K562 (cell line): ENCODE data around the gene PDLIM7. TPM values are rescaled to one million over a fixed set of nuclear protein-coding genes. Genes with fewer than 3 reads are reported as not detected.

Experiments
- BHLHE40 ChIP-seq: IDR thresholded peaks from 2 replicates; pipeline ENCODE4 v1.6.1; 2011; ENCODE audit warnings: low read length, improper control_type of control experiment
- GABPB1 ChIP-seq: sonication (generic); formaldehyde crosslinking; IDR thresholded peaks from 2 replicates; pipeline ENCODE4 v1.8.0; 2022; ENCODE audit warnings: mild to moderate bottlenecking, missing genetic modification reagents
- JUND ChIP-seq, 2 experiments: IDR thresholded peaks; 2 replicates in 1 of 2; 3 replicates in 1 of 2; pipeline ENCODE4 v1.6.1; 2011; ENCODE audit warnings: borderline replicate concordance in 2 of 2, low read depth in 2 of 2, low read length in 2 of 2, improper control_type of control experiment in 1 of 2, missing biosample characterization in 1 of 2, missing genetic modification characterization in 1 of 2, missing genetic modification reagents in 1 of 2
- KAT7 ChIP-seq: sonication (generic); formaldehyde crosslinking; IDR thresholded peaks from 2 replicates; pipeline ENCODE4 v1.8.0; 2022; ENCODE audit warnings: missing genetic modification reagents, mild to moderate bottlenecking, borderline replicate concordance
- LCOR ChIP-seq: sonication (generic); formaldehyde crosslinking; IDR thresholded peaks from 2 replicates; pipeline ENCODE4 v1.8.0; 2022; ENCODE audit warnings: mild to moderate bottlenecking, missing genetic modification reagents
- MTA3 ChIP-seq: fragments of 450-650 bp; formaldehyde crosslinking; IDR thresholded peaks from 2 replicates; pipeline ENCODE4 v1.6.1; 2017; ENCODE audit warnings: mild to moderate bottlenecking, borderline replicate concordance
- MYC ChIP-seq, 2 experiments: fragments of 250-450 bp in 1 of 2; sonication (Bioruptor Pico) in 1 of 2; IDR thresholded peaks; 2 replicates each; pipeline versions ENCODE4 v1.5.1 to v1.6.1; 2012 to 2021; ENCODE audit warnings: low read depth in 2 of 2, borderline replicate concordance in 1 of 2, improper control_type of control experiment in 1 of 2, low read length in 1 of 2, mild to moderate bottlenecking in 1 of 2, moderate library complexity in 1 of 2
- NR1H2 ChIP-seq: sonication (generic); formaldehyde crosslinking; IDR thresholded peaks from 2 replicates; pipeline ENCODE4 v1.4.0; 2020; ENCODE audit warnings: mild to moderate bottlenecking, missing genetic modification reagents
- SRSF3 ChIP-seq: fragments of 200-400 bp; formaldehyde crosslinking; IDR thresholded peaks from 2 replicates; pipeline ENCODE4 v1.6.1; 2016; ENCODE audit warnings: mild to moderate bottlenecking, low read length, moderate library complexity; ENCODE audit not compliant: insufficient read depth
- TOE1 ChIP-seq, 2 experiments: fragments of 450-650 bp in 1 of 2; sonication (generic) in 1 of 2; formaldehyde crosslinking in 1 of 2; IDR thresholded peaks; 2 replicates each; pipeline versions ENCODE4 v1.7.1 to v1.8.0; 2016 to 2022; ENCODE audit warnings: borderline replicate concordance in 2 of 2, mild to moderate bottlenecking in 2 of 2, antibody characterized with exemption in 1 of 2, inconsistent platforms in 1 of 2, low read depth in 1 of 2, missing genetic modification reagents in 1 of 2, moderate library complexity in 1 of 2
- TRIM24 ChIP-seq, 2 experiments: fragments of 450-650 bp; IDR thresholded peaks; 2 replicates each; pipeline ENCODE4 v1.6.1; 2016
- ZFP1 ChIP-seq: fragments of 450-650 bp; formaldehyde crosslinking; IDR thresholded peaks from 2 replicates; pipeline ENCODE4 v1.4.0; 2020; ENCODE audit warnings: mild to moderate bottlenecking, mixed read lengths
- ZNF395 ChIP-seq: fragments of 200-800 bp; sonication (Bioruptor generic); IDR thresholded peaks from 2 replicates; pipeline ENCODE4 v1.6.1; 2017; ENCODE audit warnings: missing genetic modification characterization, missing compliant biosample characterization
- ZNF445 ChIP-seq: fragments of 250-450 bp; sonication (Bioruptor Pico); IDR thresholded peaks from 2 replicates; pipeline ENCODE4 v1.4.0; 2020; ENCODE audit warnings: low read depth, mild to moderate bottlenecking, moderate library complexity
- ZNF561 ChIP-seq: fragments of 450-650 bp; formaldehyde crosslinking; conservative IDR thresholded peaks from 2 replicates; pipeline ENCODE4 v1.4.0; 2020; ENCODE audit warnings: mild to moderate bottlenecking, moderate library complexity
- polyA plus RNA-seq, 8 experiments: library from polyadenylated mRNA; depleted of rRNA in 4 of 8; stranded (reverse) in 5 of 8; unstranded in 3 of 8; fragments of >200 nt; fragmentation: Nextera tagmentation in 2 of 8; fragmentation: Illumina TruSeq in 1 of 8; extraction: Ambion mirVana in 2 of 8; extraction: Trizol in 1 of 8; gene quantifications; 2 replicates each; pipeline versions ENCODE4 v1.2.1 to v1.2.3, GENCODE V29; 2011 to 2014; ENCODE audit warnings: inconsistent platforms in 1 of 8, missing spikeins in 1 of 8
- total RNA-seq, 7 experiments: library from RNA; depleted of rRNA in 6 of 7; stranded (reverse); fragments of >200 nt in 6 of 7; fragmentation: Illumina TruSeq in 2 of 7; extraction: Trizol in 2 of 7; gene quantifications; 2 replicates each; pipeline versions ENCODE4 v1.2.1 to v1.2.3, GENCODE V29; 2011 to 2021; ENCODE audit warnings: low replicate concordance in 1 of 7
- TF ChIP-seq, protein P1 (sequence below), 3 experiments: IDR thresholded peaks in 2 of 3; conservative IDR thresholded peaks in 1 of 3; 2 replicates each; pipeline ENCODE4 v1.5.1; 2011 to 2012; ENCODE audit warnings: low read length in 3 of 3, mild to moderate bottlenecking in 3 of 3, control low read depth in 2 of 3, improper control_type of control experiment in 1 of 3, inconsistent platforms in 1 of 3, low read depth in 1 of 3, mixed read lengths in 1 of 3, moderate library complexity in 1 of 3; ENCODE audit not compliant: insufficient read depth in 2 of 3
- TF ChIP-seq, protein P2 (sequence below): fragments of 450-650 bp; IDR thresholded peaks from 2 replicates; pipeline ENCODE4 v1.6.1; 2018; ENCODE audit not compliant: partially characterized antibody
- TF ChIP-seq, protein P3 (sequence below): sonication (generic); formaldehyde crosslinking; IDR thresholded peaks from 2 replicates; pipeline ENCODE4 v1.9.0; 2022; ENCODE audit warnings: mild to moderate bottlenecking, missing genetic modification reagents

Gene PDLIM7
- total and polyA plus RNA-seq, 9 of the 15 experiments (the other 6 are each of a cell fraction or from before 2014, with no cell fraction given), result 2.1 to 124 (median 32.6) TPM

DNA sequence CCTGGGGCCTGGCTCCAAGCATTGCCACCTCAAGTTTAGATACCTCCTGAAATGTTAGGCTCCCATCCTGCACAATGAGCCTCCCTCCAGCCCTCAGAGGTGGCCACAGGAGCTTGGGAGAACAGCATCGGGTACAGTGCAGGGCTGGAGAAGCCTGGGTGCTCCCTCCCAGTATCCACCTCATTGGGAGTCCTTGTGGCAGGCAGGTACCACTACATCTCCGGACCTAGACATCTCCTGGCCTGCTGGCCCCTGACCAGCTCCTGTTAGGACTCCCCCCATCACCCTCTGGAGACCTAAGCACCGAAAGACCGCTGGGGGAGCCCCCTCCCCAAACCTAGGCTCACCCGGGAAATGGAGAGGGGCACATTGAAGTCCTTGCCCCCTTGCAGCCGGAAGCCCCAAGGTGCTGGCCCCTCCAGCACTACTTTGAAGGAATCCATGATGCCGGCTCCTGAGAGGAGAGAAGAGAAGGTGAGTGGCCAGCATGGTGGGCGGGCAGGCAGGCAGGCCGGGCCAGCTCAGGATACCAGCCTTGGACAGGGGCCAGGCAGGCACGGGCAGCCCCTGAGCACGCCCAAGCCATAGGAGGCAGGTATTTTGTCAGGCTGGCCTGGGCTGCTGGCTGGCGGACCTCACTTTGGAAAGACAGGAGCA lies 1.2 kb downstream of the PDLIM7 start (continued):
- TF ChIP-seq TOE1 (IDR thresholded peaks at IDR 0.05; ENCODE audit: borderline replicate concordance), result no peak
- TF ChIP-seq TOE1 (CRISPR knock-in tag; IDR thresholded peaks at IDR 0.05; ENCODE audit: borderline replicate concordance, low read depth), result no peak
- 0 out of 2 replicates have a peak, but pooled peaks have one; percentile 59 for TF ChIP-seq LCOR (CRISPR knock-in tag)
- TF ChIP-seq, protein P1, sequence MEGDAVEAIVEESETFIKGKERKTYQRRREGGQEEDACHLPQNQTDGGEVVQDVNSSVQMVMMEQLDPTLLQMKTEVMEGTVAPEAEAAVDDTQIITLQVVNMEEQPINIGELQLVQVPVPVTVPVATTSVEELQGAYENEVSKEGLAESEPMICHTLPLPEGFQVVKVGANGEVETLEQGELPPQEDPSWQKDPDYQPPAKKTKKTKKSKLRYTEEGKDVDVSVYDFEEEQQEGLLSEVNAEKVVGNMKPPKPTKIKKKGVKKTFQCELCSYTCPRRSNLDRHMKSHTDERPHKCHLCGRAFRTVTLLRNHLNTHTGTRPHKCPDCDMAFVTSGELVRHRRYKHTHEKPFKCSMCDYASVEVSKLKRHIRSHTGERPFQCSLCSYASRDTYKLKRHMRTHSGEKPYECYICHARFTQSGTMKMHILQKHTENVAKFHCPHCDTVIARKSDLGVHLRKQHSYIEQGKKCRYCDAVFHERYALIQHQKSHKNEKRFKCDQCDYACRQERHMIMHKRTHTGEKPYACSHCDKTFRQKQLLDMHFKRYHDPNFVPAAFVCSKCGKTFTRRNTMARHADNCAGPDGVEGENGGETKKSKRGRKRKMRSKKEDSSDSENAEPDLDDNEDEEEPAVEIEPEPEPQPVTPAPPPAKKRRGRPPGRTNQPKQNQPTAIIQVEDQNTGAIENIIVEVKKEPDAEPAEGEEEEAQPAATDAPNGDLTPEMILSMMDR (IDR thresholded peaks at IDR 0.05 in 2 of 3, conservative IDR thresholded peaks at IDR 0.05 in 1 of 3; ENCODE audit: insufficient read depth in 2 of 3, low read depth in 1 of 3, low read length in 3 of 3), result peak; percentile 35 to 52 (median 45); a peak in 5 of 6 replicates
- no peak for TF ChIP-seq JUND (IDR thresholded peaks at IDR 0.05; ENCODE audit: borderline replicate concordance, low read depth, low read length)
- no peak for TF ChIP-seq JUND (tag; IDR thresholded peaks at IDR 0.05; ENCODE audit: borderline replicate concordance, low read depth, low read length)
- TF ChIP-seq, protein P2, sequence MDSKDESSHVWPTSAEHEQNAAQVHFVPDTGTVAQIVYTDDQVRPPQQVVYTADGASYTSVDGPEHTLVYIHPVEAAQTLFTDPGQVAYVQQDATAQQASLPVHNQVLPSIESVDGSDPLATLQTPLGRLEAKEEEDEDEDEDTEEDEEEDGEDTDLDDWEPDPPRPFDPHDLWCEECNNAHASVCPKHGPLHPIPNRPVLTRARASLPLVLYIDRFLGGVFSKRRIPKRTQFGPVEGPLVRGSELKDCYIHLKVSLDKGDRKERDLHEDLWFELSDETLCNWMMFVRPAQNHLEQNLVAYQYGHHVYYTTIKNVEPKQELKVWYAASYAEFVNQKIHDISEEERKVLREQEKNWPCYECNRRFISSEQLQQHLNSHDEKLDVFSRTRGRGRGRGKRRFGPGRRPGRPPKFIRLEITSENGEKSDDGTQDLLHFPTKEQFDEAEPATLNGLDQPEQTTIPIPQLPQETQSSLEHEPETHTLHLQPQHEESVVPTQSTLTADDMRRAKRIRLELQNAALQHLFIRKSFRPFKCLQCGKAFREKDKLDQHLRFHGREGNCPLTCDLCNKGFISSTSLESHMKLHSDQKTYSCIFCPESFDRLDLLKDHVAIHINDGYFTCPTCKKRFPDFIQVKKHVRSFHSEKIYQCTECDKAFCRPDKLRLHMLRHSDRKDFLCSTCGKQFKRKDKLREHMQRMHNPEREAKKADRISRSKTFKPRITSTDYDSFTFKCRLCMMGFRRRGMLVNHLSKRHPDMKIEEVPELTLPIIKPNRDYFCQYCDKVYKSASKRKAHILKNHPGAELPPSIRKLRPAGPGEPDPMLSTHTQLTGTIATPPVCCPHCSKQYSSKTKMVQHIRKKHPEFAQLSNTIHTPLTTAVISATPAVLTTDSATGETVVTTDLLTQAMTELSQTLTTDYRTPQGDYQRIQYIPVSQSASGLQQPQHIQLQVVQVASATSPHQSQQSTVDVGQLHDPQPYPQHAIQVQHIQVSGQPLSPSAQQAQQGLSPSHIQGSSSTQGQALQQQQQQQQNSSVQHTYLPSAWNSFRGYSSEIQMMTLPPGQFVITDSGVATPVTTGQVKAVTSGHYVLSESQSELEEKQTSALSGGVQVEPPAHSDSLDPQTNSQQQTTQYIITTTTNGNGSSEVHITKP, result no peak
- TF ChIP-seq TRIM24 (IDR thresholded peaks at IDR 0.05), result no peak
- peak; percentile 53; the same call in 1 of the 2 replicates for TF ChIP-seq GABPB1 (CRISPR knock-in tag)
- TF ChIP-seq KAT7 (CRISPR knock-in tag), result peak; percentile 76; the same call in 1 of the 2 replicates
- TF ChIP-seq, protein P3, sequence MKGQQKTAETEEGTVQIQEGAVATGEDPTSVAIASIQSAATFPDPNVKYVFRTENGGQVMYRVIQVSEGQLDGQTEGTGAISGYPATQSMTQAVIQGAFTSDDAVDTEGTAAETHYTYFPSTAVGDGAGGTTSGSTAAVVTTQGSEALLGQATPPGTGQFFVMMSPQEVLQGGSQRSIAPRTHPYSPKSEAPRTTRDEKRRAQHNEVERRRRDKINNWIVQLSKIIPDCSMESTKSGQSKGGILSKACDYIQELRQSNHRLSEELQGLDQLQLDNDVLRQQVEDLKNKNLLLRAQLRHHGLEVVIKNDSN (CRISPR knock-in tag), result no peak
- no peak for TF ChIP-seq MTA3
- TF ChIP-seq SRSF3, result 0 out of 2 replicates have a peak, but pooled peaks have one; percentile 84
- TF ChIP-seq BHLHE40, result peak; percentile 42; the same call in 1 of the 2 replicates
- no peak for TF ChIP-seq ZFP1 (CRISPR knock-in tag)
- TF ChIP-seq NR1H2 (CRISPR knock-in tag), result no peak
- no peak for TF ChIP-seq ZNF561 (CRISPR knock-in tag)
- TF ChIP-seq ZNF445 (CRISPR knock-in tag), result no peak
- TF ChIP-seq ZNF395 (CRISPR knock-in tag), result peak; percentile 6; the same call in 1 of the 2 replicates
- TF ChIP-seq MYC (IDR thresholded peaks at IDR 0.05; ENCODE audit: low read depth, low read length), result no peak
- peak; percentile 32; the same call in 1 of the 2 replicates for TF ChIP-seq MYC (CRISPR knock-in tag; IDR thresholded peaks at IDR 0.05; ENCODE audit: borderline replicate concordance, low read depth)
